COLO668 (cell line): Measurements from ENCODE around the gene PTPRR.
A peak's percentile ranks its signal among the peaks of the same experiment; 100 is the strongest.
"Not testable (repeated sequence)": the region's sequence is repeated elsewhere in the genome, so short reads cannot be mapped to it uniquely, and the experiment has no call there.

Source experiments
- DNase-seq: peaks from one replicate; lab custom pipeline; 2025; ENCODE audit not compliant: unreplicated experiment; lab: John Stamatoyannopoulos, UW

PTPRR gene

DNA sequence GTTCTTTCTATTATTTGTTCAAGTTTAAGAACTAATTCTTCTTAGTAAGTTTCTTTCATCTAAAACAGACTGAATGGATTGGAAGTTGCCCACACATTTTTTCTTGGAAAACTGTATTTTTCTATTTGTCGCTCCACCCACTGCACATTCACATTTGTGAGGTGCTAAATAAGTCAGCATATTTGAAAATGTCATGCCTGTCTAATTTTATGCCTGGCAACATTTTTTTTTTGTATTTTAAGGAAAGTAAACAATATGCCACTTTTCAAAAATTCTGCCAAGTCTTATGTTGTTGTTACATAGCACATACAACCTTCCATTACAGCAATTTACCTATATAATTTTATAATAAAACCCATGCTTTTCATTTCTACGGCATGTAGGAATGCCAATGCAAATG, 170.6 kb downstream of the PTPRR start:
- no peak for DNase-seq

DNA sequence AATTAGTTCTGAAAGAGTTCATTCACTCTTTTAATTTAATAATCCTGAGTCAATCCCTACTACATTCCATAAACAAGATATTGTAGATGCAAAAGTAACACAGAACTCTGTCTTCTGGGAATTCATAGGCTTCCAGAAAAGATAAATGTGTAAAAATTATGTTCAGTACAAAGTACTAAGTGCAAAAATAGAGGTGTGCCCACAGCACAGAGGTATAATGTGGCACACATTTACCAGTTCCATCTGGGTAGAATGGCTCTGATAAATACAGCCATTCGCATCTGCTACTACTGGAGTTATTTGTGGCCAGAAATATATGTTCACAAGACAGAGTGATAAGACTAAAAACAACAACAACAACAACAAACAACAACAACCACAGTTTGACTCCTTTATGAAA, 171.7 kb downstream of the PTPRR start:
- no peak for DNase-seq

DNA sequence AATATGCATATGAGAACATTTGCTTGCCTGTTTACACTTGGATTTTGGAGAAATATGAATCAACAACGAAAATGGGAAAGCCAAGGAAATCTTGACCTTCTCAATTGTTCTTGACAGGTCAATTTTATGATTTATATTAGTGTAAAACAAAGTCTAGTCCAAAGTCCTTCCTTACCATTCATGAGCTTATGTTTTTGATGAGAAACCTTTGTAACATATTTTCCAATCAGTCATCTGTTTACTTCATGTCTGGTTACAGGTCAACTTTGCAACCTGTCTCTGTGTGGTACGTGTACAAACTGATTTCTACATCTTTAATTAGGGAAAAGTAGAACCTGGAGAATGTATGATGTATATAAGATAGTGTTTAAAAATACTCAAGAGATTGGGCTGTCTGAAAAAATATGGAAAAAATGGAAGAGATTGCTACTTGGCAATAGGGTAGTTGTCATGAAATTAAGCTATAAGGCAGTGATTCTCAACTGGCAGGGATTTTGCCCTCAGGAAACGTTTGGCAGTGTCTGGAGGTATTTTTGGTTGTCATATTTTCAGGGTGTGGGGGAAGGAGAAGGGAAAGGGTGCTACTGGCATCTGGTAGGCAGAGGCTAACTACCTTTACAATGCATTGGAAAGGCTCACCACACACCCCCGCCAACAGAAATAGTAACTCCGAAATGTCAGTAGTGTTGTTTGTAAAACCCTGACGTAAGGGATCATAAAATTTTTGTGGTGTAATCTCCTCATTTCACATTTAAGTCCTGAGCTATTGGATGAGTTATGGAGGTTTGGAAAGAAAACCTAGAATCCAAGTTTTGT, 172.9 kb downstream of the PTPRR start:
- DNase-seq: no peak

DNA sequence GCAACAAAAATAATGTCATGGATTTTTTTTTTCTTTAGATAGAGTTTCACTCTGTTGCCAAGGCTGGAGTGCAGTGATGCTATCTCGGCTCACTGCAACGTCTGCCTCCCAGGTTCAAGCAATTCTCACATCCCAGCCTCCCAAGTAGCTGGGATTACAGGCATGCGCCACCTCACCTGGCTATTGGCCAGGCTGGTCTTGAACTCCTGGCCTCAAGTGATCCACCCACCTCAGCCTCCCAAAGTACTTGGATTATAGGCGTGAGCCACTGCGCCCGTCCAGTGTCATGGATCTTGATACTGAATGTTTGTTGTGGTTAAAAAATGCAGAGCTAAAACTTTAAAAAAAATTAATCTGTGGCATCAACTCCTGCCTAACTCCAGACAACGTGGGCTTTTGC, 175.5 kb downstream of the PTPRR start:
- no peak for DNase-seq

DNA sequence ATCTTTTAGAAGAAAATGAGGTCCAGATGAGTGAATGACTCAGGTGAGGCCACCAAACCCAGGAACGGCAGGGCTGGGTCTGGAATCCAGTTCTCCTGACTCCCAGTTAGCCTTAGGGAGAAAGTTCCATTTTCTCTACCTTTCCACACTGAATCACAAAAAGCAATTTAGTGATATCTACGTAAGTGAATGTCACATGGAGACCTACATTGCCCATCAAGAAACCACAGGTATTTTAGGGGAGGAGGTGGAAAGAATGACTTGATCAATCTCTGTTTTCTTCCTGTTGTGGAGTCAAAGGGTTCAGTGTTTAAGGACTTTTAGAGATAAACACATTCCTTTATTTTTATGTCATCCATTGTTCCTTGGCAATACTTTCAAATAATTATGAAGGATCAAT, 176.4 kb downstream of the PTPRR start:
- no peak for DNase-seq

DNA sequence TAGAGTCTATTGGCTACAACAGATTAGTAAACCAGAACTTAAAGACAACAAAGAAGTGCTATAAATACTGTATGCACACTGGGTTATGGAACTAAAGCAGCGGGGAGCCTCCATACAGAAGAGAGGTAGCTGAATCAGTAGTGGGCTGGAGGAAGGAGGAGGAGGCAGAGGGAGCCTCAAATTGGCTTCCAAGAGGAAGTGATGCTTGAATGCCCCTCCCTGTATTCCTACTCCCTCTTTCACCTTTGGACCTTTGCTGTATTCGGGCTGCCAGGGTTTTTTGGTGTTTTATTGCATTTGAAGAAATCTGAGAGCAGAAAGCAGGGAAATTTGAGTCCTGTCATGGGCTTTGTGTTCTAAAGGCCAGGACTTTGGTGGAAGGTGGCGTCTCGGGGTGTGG, 179.3 kb downstream of the PTPRR start:
- no peak for DNase-seq

DNA sequence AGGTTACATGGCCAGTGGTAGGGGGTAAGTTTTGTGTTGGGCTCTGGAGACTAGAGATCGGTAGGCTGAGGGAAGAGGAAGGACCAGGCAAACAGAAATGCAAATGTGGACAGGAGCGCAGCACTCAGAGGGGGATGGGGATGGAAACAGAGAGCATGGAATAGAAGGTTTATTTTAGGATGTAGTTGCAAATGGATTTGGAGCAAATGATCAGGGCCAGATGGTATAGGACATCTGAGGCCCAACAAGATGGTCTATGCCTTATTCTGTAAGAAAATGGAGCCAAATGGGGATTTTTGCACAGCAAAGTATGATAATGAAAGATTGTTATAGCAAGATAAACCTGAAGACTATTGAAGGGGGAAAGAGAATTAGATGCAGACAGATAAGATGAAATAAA, 180.8 kb downstream of the PTPRR start:
- DNase-seq: no peak

DNA sequence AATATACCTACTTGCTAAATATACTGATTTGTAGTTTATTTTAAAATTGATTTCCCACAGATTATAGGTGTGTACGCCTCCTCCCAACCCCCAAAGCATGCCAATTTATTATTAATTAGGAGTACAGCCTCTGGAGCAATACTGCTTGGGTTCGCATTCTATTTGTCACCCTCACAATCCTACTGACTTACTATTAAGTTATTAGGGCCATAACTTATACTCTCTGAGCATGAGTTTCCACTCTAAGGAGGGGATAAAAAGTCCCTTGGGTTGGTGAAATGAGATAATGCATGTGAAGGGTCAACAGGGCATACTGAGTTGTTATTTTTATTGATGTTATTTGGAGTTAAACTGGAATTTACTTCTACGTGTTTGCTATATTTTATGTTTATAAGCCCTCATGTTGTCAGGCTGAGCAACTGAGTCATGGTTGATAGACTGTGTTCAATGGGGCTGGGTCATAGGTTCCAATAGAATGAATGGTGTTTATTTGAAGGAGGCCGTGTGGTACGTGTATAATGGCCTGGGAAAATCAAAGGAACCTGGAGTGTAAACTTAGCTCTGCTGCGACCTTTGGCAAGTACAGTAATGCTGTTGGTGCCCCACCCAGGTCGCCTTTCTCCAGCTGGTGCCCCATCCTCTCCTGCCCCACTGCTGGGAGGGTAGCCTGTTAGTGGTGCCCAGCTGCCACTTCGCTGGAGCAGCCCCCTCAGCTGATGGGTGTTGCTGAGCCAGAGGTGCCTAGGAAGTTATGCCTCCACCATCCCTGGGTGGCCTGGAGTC, 184.0 kb downstream of the PTPRR start:
- no peak for DNase-seq

DNA sequence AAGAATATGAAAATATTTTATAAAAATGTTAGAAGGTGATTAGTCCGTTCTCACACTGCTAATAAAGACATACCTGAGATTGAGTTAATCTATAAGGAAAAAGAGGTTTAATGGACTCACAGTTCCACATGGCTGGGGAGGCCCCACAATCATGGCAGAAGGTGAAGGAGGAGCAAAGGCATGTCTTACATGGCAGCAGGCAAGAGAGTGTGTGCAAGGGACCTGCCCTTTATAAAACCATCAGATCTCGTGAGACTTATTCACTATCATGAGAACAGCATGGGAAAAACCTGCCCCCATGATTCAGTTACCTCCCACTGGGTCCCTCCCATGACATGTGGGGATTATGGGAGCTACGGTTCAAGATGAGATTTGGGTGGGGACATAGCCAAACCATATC, 185.3 kb downstream of the PTPRR start:
- not testable (repeated sequence) for DNase-seq

DNA sequence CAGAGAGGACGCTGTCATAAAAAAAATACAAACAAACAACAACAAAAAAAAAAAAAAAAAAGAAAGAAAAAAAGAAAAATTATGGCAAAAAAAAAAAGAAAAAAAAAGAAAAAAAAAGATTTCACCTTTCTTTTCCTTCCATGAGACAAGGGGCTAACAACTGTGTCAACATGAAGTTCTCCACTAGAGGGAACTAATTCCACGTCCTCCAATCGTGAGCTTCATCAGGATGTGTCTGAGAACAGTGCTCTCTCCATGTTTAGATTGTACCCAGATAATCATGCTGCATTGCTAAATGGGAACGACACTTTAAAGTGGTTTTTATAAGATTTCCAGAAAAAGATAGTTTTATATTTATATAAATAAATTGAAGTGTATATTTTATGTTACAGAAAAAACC, 187.2 kb downstream of the PTPRR start:
- peak; percentile 30 for DNase-seq

DNA sequence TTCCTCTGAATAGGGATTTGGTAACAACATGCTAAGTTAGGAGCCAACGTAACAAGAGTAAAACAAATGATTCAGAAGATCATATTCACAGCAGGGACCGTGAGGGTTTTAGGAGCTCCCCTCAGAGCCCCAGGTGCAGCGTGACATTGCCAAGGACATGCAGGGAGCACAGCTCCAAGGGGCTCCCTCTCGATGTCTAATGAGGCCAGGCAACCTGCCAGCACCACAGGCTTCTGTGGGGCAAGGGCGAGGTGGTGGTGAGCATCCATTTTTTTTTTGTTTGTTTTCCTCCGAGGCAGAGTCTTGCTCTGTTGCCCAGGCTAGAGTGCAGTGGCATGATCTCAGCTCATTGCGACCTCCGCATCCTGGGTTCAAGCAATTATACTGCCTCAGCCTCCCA, 188.3 kb downstream of the PTPRR start:
- no peak for DNase-seq

DNA sequence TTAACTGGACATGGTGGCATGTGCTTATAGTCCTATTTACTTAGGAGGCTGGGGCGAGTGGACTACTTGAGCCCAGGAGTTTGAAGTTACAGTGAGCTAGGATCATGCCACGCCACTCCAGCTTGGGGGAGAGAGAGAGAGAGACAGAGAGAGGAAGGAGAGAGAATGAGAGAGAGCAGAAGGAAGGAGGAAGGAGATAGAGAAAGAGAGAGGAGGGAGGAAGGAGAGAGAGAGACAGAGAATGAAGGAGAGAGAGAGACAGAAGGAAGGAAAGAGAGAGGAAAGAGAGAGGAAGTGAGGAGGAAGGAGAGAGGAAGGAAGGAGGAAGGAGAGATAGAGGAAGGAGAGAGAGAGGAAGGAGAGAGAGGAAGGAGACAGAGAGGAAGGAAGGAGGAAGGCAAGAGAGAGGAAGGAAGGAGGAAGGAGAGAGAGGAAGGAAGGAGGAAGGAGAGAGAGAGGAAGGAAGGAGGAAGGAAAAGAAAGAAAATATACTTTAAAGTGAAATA, 189.8 kb downstream of the PTPRR start:
- no peak for DNase-seq

DNA sequence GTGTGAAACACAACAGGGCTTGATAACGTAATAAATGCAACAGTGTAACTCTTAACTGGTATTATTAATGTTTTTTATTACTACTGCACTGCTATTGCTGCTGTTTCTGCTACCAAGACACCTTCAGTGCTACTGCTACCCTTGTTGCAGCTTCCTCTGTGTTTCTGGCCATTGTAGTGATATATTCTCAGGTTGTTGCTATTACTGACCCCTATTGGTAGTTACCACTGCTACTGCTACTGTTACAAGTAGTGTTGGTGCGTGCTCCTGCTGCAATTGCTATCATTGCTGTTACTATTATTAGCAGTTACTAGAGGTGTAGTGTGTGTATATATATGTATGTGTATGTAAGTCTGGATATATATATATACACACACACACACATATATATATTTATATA, 196.1 kb downstream of the PTPRR start:
- no peak for DNase-seq

DNA sequence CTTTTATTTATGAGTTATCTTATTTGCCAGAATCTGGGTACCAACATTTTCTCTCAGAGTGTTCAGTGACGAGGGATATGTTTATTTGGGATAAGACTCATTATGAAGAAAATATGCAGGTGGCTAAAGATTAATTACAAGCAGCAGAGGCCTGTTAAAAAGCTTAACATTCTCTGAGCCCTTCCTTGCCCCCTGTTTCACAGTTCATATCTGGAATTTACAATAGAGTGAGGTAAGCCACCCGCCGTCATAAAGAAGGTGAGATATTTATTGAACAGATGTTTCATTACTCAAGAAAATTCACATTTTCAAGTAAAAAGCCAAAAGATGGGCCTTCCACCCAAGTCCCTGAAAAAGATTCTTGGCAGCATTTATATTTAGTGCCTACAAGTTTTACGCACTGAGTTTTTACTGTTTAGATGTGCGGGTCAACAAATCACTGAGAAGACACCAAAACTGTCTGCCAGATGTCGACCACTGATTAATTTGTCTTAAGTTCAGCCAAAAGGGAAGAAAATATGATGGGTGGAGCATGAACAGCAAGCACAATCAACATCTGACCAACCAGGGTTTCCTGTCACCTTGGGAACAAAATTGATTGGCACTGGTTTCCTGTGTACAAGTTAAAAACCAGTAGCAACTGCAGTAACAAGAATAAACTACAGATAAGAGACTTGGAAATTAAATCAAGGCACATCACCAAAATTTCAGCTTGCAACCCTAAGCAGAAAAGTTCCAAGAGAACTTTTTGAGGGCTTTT, 197.8 kb downstream of the PTPRR start:
- no peak for DNase-seq

DNA sequence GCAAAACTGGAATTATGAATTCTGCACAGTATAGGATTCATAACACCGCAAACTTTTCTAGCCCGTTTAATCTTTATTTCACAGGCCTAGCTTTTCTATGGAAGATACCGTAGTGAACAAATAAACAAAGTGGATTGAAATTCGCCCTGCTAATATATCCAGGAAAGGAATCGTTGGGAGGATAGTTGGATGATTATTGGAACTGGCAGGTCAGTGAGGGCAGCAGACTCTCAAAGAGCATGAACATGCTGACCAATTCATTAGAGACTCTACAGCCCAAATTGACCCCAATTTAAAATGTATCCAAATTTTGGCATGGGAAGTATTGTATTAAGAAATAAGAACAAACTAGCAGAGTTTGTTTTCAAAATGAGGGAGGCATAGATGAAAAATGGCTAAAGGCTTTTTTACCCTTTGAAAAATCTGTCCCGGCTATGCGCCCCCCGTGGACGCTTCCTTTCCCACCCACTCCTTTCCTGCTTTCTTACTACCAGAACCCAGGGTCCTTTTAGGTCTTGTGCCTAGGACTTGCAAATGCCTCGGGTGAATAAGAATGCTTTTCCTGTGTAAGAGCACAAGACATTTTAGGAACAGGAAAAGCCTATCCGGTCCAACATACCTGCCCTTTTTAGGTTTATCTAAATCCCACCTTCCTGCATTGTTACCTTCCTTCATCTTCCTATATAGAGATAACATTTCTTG, 198.7 kb downstream of the PTPRR start:
- DNase-seq: no peak

DNA sequence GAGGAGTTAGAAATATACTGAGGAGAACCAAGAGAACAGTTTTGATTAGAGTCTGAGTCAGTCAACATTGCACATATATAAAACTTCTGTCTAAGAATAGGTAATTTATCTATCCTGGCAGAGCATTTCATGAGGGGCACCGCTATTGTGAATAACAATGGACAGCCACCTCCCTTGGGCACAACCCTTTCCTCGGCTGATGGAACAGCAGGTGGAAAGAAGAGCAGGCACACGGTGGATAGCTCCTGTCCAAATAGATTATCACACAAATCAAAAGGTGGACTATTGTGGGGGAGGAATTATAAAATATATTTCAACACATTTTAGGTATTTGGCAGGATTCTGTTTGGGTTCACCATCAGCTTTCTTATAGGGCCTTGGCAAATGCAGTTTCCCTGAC, 199.3 kb downstream of the PTPRR start:
- DNase-seq: no peak

DNA sequence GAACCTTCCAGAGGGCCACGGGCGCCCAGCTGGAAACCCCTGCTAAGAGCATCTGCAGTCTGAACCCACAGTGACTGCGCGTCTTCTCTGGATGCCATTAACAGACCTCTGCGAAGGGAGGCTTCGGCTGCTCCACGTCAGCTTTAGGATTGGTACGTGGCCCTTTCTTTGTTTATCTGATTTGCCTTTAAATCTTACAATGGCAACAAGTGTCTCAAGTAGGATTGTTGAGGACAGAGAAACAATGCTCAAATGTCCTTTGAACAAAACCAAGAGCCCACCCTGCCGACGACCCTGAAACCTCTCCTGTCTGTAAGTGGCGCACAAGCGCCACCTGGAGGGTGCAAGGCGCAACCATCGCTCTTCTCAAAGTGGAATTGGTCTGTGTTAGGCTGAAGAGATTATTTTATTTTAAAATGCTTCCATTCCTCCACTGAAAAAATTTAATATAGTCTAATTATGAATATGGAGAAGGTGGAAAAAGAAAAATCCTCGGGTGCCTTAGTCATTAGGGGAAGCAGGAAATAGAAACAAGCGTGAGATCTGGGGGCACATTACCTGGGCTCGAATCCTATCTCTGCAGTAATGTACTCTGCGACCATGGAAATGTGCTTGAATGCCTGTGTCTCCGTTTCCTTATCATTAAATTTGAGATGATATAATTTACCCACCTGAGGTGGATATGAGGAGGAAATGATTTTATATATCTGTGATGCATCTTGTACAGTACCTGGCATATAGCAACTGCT, 200.7 kb downstream of the PTPRR start:
- DNase-seq: peak; percentile 42

DNA sequence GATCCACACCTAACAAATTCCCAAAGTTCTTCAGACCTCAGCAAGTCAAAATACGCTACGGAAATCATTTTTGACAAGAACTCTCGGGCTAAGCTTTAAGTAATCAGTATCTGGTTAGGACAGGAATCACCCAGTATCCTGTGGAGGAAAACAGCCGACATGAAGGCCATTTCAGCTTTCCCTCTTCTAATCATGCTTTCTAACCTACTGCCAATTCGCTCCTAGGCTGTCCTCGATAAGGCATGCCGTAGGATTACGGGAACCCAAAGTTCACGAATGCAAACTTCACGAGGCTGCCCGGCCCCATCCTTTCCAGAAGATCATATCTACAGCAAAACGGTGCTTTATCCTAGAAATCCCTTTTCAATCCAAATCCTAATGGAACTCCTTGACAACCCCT, 201.5 kb downstream of the PTPRR start:
- no peak for DNase-seq

DNA sequence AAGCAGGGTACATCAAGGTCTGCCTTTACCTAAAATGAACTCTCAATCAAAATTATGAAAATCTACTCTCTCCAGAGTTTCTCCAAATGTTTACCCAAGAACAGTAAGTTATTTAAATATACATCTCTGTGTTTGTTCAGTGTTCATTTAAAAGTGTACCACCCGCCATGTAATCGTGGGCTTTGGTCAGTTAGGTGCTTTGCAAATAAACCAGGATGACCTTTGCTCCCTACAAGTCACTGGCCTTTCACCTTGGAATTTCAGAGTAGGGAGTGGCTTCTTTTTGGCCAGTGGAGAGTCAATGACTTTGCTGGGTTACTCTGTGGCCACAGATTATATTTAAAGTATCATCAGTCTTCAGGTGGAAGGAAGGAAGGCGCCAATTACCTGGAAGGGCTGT, 208.7 kb downstream of the PTPRR start:
- DNase-seq: no peak

DNA sequence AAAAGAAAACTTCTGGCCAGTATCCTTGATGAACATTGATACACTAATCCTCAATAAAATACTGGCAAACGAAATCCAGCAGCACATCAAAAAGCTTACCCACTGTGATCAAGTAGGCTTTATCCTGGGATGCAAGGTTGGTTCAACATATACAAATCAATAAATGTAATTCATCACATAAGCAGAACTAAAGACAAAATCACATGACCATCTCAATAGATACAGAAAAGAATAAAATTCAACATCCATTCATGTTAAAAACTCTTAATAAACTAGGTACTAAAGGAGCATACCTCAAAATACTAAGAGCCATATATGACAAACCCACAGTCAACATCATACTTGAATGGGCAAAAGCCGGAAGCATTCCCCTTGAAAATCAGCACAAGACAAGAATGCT, 211.5 kb downstream of the PTPRR start:
- DNase-seq: no peak
